Activated CD8-positive, alpha-beta memory T cell treated with anti-CD3 and anti-CD28 coated beads, Interleukin-2, amount 50 U/mL, for 24 hours (primary cell): Measurements from ENCODE around the gene NID2.

Experiments used
- DNase-seq: peaks from one replicate; pipeline ENCODE4 v3.0.0-alpha.2; 2020; ENCODE audit errors: extremely low read depth

The NID2 gene

GRCh38 chr14:52000019-52000582 is 68.8 kb downstream of the NID2 start:
- DNase-seq, result no peak

DNA sequence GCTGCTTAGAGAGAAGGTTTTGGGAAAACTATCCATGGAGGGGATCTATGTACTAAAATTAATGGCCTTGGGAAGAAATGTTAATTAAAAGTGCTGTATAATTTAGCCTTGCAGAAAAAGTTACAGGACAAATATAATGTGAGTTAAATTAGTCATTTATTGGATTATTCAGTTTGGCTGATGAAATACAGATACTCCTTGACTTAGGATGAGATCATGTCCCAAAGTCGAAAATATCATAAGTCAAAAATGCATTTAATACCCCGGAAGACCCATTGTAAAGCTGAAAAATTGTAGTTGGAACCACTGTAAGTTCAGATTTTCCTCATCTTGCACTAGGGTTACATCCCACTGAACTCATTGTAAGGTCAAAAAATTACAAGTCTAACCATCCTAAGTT is 69.8 kb downstream of the NID2 start:
- no peak for DNase-seq

DNA sequence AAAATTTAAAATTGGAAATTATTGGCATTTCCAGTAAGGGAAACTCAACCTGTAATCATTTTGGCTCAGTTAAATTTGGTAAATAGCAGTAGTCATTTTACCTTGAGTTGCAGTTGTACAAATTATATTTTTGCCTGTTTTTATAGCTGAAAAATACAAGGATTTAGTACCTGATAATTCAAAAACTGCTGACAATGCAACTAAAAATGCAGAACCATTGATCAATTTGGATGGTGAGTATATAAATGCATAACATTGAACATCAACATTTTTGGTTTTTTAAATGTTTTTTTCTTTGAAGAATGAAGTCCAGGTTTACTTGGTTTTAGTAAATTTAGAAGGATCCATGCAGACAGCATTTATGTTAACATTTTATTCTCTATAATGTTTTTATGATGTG is 70.5 kb downstream of the NID2 start:
- DNase-seq, result no peak

DNA sequence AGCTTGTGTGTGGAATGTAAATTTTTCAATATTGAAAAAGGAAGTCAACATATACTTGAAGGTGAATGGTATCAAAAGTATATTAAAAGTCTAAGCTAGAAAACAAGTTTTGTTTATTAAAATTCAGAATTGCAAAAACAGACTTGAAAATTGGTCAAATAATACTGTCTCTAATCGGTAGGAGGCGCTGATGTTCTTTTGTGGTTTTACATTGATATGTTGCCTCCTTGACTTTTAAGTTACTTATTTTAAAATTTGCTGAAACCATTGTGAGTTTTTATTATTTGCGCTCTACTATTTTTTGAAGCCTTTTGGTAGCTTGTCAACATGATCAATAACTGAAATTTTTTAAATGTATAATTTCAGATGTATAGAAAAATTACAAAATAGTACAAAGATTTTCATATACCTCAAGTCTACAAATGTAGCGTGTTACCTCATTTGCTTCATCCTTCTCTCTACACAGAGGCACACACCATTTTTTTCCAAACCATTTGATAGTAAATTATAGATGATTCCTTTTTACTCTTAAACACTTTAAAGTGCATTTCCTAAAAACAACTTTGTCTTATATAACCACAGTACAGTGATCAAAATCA is 72.6 kb downstream of the NID2 start:
- no peak for DNase-seq

- no peak for DNase-seq
Observed at GRCh38 chr14:51993285-51993920, 75.5 kb downstream of the NID2 start.

- no peak for DNase-seq
Observed at GRCh38 chr14:51990488-51990887, 78.4 kb downstream of the NID2 start.

DNA sequence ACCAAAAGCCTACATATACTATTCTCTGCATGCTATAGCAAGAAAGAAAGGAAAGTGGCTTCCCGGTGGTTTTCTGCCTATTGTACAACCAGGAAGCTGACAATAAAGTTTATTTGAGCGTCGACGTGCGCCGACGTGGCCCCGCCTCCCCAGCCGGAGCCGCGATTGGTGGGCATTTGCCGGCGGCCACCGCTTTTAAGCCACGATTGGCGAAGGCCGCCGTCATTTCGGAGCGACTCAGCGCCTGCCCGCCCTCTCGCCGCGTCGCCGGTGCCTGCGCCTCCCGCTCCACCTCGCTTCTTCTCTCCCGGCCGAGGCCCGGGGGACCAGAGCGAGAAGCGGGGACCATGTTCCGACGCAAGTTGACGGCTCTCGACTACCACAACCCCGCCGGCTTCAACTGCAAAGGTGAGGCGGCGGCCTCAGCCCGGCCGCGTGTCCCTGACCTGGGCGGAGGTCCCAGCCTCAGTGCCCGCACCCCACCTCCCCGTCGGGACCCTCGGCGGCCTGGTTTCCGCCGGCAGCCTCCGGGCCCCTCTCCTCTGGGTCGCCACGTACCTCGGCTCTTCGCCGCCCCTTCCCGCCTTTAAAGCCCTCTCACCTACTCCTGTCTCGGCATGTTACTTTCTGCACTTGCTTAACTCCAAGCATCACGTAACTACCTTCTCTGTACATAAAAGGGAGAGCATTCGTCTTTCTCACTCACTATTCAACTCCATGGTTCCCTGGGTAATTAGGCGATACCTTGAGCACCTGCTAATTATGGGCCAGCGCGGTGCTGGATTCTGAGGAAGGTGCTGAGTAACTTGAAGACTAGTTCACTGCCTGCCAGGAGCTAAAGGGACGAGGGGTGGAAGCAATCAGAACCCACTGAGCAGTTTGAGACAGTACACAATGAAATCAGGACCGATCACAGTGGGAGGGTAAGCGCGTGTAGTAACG is 79.3 kb downstream of the NID2 start, which contains the start of gene RTRAF:
Gene RTRAF (plus strand): TSS at position 254 of the 942 bp plus-strand sequence. CDS start 94 bp downstream, at position 348.
- DNase-seq, result peak; percentile 77

DNA sequence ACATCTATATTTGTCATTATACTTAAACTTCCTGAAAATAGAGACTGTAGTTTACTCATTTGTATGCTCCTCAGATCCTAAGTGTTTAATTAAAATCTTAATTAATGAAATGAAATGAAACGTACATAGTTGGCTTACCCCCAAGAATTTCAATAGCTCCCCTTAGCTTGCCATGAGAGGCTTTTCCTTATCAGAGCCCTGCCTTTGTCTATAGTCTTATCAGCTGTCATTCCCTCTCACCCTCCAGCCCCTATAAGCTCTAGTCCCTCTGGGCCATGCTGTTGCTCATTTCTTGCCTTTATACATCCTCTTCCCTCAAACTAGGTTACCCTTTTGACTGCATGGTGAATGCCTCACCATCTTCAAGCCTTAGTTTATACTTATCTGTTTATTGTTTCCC is 80.6 kb downstream of the NID2 start:
- DNase-seq, result no peak

DNA sequence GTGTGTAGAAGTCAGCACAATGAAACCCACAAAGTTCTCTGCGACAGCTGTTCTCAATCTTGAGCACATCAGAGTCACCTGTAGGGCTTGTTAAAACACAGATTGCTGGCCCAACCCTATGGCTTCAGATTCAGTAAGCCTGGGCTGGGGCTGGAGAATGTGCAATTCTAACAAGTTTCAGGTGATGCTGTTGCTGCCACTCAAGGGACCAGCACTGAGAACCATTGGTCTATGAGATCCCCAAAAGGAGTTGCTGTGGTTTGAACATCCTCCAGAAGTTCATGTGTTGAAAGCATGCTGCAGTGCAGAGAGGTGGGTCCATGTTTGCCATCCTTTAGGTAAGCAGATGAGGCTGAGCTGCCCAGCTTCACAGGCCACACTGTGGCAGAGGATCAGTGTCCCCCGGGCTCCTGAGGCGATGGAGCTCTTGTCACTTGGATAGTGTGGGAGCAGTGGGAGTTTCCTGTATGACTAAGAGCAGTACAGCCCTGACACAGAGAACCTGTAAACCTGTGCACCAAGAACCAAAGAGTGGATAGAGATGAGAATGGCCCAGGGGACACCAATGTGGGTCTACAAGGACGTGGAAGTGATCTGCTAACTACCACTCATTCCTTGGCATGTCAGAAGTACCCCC is 87.5 kb downstream of the NID2 start:
- DNase-seq, result no peak

- peak; percentile 61 for DNase-seq
Observed at GRCh38 chr14:51979088-51979709, 89.7 kb downstream of the NID2 start.

DNA sequence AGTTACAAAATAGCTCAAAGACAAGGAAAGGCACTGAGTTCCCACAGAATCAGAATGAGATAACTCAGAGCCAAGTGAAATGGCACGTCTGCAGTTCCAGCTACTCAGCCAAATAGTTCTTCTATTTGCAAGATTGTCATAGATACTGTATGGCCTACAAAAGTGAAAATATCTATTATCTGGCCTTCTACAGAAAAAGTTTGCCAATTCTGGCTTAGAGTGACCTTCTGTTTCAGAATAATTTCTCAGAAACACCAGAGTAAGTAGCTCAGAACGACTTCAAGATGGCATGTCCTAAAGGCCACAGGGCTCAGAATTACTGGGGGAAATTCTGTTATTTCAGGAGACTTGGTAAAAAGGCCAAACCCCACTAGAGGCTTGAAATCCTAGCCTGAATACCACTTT is 90.2 kb downstream of the NID2 start:
- no peak for DNase-seq

GRCh38 chr14:51977075-51977474 is 91.8 kb downstream of the NID2 start:
- no peak for DNase-seq

DNA sequence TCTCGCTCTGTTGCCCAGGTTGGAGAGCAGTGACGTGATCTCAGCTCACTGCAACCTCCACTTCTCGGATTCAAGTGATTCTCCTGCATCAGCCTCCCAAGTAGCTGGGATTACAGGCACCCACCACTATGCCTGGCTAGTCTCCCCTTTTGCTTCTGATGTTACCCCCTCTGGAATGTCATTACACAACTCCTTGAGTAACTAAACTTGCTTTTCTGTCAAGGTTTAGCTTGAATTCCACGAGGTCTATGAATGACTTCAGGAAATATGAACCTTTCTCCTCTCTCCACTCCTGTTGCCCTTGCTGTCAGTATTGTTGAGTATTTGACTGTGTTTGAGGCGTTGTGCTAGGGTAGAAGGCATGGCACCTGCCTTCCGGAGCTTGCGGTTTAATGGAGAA is 96.3 kb downstream of the NID2 start:
- DNase-seq, result no peak

DNA sequence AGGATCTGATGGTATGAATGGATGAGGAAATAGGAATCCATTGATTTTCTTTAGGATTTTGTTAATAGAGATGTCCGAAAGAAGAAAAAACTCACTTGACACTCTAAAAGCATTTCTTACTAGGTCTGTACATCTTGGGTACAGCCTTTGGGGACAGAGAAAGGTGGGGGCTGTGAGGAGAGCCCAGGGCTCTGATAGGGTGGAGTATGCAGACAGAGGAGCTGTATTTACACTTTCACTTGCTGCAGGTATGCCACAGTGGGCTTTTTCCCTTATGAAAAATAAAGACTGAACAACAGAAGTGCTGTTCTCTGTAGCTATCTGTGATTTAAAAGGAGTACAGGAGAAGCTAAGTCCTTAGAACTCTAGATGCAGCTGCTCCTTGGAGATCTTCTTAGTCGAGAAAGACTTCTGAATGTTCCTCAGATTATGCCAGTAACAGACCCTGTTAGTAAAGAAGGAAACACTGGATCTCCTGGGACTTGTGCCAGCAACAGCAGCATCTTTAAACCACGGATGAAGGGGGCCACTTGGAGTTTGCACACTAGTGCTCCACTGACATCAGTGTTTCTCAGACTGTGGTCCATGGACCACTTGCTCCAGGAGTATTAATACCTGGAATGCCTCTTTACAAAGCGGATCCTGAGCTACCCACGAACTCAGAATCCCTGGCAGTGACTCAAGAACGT is 98.9 kb downstream of the NID2 start:
- DNase-seq, result no peak

DNA sequence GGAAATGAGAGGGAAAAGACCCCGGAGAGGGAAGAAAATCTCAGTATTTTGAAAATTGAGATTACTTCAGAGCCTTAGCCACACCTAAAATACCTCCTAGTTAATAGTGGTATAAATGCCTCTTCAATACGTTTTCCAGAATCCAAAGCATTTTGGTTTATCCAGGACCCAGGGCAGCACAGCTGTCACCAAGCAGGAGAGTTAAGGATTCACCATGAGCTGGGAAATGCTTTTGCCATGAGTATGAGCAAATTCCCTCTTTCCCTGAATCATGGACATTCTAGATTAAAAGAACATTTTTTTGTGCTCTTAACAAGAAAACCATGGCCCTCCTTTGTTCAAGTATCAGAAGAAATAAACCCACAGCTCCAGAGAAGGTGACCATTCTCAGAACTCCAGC is 101.3 kb downstream of the NID2 start:
- DNase-seq, result no peak

- DNase-seq, result no peak
Observed at GRCh38 chr14:51963286-51963685, 105.6 kb downstream of the NID2 start.

DNA sequence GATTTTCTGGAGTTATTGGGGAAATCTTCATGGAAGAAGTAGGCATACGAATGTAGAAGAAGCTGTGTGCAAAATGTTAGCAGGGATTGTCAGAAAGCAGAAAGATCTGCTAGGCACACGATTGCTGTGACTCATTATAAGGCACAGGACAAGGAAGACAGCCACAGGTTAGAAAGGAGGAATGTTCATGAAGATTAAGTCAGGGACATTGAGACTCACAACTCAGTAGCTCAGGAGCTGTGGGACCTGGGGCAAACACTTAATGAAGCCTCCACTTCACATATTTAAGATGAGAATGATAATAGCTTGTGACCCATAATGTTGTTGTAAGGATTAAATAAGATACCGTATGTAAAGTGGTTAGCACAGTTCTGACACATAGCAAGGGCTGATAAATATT is 106.1 kb downstream of the NID2 start:
- no peak for DNase-seq

DNA sequence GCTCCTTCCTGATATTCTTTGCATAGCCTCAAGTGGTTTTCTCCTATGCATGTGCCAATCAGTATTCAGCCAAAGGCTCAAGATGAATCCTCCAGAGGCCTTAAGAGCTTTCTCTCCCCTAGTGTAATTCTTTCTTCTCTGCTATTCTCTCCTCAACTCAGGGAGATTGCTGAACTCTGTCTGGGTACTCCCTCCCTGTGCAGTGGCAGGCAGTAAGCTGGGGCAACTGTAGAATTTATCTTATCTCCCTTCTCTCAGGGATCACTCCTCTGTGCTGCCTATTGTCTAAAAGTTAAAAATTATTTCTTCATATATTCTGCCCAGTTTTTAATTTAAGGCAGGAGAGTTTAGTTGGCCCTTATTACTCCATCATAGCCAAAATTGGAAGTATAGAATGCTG is 108.0 kb downstream of the NID2 start:
- DNase-seq, result no peak

DNA sequence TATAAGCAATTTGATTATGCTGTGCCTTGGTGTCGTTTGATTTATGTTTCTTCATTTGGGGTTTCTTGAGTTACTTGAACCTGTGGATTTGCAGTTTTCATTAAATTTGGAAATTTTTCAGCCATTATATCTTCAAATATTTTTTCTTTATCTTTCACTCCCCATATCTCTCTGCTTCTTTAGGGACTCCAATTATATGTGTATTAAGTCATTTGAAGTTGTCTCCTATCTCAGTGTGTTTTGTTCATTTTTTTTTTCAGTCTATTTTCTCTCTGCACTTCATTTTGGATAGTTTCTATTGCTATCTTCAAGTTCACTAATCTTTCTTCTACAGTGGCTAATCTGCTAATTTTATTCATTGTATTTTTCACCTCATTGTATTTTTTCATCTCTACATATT is 108.9 kb downstream of the NID2 start:
- no peak for DNase-seq

DNA sequence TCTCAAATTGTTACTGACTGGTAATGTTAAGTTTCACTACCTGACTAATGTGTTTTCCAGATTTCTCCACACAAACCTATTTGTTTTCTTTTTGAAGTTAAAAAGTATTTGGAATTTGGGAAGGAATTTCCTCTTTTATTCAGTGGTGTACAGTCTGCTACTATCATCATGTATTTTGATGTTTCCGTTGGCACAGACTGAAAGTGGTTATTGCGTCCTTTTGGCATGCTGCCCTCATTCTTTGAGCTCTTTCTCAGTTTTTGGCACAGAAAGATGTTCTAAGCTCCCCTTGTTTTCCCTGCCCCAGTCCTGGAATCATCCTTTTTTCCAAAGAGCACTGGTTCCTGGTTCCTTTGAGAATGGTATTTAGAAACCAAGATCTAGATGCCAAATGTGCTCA is 110.9 kb downstream of the NID2 start:
- no peak for DNase-seq
